ENCODE results near the gene LSP1.
"Not testable (repeated sequence)": the region's sequence is repeated elsewhere in the genome, so short reads cannot be mapped to it uniquely, and the experiment has no call there.

Gene LSP1

DNA sequence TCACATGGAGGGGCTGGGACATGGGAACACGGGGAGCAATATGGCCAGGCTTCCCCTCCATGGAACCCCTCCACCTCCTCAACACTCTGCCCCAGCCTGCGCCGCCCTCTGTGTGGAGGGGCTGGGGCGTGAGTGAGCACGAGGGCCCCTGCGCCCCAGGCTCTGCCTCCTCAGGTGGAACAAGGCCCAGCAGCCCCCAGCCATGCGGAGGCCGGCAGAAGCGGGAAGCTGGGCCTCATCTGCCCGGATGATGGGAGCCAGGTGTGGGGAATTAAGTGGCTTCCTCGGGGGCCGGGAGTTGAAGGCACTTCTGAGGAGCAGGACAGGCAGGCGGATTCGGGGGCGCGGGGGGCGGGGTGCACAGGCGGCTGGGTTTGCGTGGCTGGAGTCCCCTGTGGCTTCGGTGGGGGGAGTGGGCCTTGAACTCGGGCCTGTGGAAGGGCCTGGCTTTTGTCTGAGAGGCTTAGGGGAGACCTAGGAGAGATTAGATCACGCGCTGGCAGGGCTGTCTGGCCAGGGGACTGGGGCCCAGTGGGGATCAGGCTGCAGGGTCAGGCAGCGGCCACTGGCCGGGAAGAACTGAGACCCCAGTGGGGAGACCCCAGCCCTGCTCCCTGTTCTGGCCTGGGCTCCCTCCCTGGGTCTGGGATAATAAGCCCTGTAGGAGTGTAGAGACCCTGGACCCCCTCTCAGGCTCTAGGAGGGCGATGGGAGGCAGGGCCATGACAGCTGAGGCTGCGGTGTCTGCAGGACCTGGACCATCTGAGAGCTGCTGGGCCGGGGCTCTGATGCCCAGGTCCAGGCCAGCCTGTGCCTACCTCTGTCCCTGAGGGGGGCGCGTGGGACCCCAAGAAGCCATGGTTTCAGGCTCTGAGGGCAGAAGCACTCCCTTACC lies 25.5 kb downstream of the LSP1 start:
- no peak for DNase-seq

DNA sequence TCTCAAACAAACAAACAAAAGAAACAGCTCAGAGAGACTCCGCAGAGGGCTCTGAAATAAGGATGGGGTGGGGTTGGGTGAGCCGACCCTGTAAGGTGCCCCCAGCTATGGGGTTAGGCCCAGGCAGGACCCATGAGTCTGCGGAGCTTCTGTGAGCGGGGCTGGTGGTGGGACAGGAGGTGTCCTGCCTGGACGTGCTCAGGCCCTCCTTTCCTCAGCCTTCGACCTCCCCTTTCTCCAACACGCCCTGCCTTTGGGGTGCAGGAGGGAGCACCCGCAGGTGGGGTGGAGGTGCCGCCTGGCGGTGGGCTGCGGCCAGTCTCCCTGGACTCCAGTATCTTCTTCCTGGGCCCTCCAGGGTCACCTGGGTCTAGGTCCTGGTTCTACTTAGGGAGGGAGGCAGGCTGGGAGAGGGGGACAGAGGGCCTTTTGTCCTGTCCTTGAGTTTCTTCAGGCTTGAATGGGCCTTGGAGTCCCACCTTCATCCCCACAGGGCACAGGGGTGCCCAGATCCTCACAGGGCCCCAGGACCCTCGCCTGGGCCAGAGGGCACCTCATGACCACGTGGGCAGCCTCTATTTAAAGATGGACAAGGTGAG lies 26.6 kb downstream of the LSP1 start:
- no peak for DNase-seq

DNA sequence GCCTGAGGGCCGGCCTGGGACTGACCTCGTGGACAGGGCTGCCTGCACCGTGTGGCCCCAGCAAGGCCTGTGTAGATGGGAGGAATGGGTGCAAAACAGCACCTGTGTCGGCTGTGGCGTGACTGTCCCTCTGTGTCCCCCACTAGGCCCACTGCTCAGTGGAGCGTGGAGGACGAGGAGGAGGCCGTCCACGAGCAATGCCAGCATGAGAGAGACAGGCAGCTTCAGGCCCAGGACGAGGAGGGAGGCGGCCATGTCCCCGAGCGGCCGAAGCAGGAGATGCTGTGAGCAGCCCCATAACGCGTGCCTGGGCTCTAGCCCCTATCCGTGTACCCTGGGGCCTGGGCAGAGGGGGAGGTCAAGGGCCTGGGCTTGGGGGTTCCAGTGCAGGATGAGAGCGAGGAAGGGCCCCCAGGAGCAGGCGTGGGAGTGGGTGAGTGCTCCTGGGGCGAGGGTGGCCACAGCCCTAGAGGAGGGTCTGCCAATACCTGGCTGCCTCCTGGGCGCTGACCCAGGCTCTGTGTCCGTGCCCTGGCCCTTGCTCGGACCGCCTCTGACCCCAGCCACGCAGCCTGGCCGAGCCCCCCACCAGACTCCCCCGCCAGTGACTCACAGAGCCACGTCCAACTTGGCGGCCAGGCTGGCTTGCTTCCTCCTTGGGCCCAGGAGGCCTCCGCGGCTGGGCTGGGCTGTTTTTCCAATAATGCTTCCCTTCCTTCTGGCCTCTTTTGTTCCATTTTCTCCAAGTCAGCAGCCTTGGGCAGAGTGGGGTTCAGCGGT lies 27.2 kb downstream of the LSP1 start:
- no peak for DNase-seq

DNA sequence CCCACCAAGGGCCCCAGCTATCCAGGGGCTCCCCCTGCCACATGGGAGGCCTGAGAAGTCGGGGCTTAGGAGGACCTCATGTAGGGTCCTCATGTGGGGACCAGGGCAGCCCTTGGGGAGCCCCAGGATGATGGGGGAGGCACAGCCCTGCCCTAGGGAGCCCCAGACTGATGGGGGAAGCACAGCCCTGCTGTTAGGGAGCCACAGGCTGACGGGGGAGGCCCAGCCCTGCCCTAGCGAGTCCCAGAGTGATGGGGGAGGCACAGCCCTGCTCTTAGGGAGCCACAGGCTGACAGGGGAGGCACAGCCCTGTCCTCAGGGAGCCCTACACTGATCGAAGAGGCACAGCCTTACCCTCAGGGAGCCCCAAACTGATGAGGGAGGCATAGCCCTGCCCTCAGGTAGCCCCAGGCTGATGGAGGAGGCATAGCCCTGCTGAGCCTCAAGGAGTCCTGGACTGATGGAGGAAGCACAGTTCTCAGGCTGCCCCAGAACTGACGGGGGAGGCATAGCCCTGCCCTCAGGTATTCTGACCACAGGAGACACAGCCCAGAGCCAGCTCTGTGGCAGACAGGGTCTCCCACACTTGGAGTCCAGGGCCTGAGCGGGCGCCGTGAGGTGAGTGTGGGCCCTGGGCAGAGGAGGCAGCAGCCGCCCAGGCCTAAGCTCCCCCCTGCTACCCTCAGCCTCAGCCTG lies 28.0 kb downstream of the LSP1 start:
- DNase-seq, result no peak

DNA sequence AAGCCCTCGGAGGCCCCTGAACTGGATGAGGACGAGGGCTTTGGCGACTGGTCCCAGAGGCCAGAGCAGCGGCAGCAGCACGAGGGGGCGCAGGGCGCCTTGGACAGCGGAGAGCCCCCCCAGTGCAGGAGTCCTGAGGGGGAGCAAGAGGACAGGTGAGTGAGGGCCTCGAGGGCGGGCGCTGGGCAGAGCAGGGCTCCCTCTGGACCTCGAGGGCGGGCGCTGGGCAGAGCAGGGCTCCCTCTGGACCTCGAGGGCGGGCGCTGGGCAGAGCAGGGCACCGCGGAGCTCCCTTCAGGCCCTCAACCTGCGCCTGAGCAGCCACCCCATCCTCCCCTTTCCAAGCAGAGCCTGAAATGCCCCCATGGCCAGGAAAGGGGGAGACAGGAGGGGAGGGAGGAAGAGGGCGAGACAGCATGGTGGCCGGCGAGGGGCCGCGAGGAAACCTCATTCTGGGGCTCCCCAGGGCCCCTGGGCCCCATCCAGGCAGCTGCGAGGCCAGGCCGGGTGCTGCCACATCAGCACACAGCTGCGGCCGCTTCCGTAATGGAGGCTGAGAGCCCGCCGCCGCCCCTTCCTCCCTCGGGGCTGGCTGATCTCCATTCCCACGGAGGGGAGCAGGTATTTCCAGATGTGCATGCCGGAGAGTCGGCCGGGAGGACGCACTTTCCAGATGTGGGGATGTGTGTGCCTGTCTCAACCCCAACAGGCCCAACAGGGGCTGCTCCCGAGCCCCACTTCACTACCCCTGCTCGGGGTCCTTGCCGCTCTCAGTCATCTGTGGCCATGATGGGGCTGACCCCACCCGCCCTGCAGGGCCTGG lies 28.8 kb downstream of the LSP1 start:
- no peak for DNase-seq

DNA sequence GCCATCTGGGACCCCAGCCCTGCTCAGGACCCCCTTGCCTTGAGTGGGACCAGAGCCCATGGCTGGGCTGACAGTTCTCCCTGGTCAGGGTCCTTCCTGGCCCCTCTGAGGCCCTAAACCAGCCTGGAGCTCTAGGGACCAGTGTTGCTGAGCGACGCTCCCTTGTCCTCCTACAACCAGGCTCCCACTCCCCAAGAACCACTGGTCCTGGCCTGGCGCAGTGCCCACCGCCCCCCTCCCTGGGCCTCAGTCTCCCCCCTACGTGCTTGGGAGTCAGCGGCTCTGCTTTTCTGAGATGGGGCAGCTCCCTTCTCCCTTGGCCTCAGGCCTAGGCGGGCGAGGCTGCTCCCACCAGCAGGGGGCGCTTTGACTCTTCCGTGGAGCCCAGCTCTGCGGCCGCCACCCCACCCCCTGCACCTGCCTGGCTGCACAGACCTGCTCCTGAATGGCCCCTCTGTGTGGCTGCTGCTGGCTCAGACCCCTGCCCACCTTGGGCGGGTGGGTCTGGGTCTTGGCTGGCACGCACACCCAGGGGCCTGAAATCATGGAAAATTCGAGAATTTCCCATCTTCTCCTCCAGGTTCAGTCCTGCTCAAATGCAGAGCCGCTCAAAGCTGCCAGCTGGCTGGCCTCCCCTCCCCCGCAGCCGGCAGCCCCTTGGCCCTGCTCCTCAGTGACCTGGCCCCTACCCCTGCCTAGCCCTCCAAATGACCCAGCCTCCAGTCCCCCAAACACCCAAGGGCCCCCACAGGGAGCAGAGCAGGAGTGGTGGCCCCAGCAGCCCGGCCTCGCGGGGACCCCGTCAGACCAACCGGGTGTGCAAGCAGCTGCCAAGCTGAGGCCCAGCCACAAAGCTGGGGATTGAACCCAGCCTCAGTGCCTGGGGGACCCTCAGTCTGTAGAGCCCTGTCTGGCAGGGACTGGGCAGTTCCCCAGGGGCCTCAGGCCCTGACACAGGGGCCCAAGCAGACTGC lies 29.7 kb downstream of the LSP1 start:
- DNase-seq, result peak in 1 of 2 donors; percentile 48

DNA sequence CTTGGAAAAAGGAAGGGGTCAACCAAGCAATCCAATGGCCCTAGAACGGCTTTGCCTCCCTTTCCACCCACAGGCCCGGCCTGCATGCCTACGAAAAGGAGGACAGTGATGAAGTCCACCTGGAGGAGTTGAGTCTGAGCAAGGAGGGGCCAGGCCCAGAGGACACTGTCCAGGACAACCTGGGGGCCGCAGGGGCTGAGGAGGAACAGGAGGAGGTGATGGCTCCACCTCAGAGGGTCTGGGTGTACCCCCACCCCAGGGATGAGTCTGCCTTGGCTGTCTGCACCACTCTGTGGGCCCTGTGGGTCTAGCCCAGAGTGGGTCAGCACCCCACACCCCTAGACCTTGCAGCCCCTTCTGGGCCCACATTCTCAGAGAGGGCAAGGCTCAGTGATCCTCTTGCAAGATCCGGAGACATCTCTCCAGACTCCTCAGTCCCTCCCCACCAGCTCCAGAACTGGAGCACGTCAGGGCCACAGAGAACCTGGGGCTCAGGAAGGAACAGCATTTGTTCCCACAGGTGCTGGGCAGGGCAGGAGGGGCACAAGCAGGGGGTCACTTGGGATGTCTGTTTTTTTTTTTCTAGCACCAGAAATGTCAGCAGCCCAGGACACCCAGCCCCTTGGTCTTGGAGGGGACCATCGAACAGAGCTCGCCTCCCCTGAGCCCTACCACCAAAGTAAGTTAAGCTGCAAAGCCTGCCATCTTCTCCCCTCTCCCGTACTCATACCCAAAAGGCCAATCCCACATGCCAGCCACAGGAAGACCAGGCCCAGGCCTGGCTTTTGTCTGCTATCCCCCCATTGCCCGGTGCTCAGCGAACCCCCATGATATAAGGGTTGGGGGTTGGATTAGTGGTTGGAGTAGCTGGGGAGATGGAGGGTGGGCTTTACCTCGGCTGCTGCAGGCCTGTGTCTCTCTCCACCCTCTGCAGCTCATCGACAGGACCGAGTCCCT lies 30.7 kb downstream of the LSP1 start:
- DNase-seq, result no peak

DNA sequence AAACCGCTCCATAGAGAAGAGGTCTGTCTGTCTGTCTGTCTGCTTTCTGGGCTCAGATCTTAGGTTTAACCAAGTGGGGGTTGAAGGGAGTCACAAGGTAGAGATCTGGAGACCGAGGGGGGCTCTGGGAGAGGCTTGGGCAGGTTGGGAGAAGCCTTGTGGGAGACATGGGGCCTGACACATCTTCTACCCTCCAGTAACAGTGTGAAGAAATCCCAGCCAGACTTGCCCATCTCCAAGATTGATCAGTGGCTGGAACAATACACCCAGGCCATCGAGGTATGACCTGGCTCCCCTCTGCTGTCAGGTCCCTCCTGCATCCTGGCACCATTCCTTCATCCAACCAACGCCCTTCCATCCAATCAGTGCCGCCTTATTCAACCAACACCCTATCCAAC lies 31.4 kb downstream of the LSP1 start:
- DNase-seq, result no peak

DNA sequence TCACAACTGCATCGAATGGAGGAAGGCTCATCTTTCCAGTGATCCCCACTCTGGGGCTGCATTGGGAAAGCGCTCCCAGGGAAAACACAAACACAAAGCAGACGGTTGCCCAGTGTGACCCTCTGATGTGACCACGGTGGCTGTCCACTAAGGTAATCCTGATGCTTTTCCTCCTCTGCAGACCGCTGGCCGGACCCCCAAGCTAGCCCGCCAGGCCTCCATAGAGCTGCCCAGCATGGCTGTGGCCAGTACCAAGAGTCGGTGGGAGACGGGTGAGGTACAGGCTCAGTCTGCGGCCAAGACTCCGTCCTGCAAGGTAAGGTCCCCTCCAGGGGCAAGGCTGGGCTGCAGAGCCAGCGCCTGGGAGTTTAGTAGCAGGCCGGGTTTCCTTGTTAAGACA lies 33.7 kb downstream of the LSP1 start:
- not testable (repeated sequence) for DNase-seq

DNA sequence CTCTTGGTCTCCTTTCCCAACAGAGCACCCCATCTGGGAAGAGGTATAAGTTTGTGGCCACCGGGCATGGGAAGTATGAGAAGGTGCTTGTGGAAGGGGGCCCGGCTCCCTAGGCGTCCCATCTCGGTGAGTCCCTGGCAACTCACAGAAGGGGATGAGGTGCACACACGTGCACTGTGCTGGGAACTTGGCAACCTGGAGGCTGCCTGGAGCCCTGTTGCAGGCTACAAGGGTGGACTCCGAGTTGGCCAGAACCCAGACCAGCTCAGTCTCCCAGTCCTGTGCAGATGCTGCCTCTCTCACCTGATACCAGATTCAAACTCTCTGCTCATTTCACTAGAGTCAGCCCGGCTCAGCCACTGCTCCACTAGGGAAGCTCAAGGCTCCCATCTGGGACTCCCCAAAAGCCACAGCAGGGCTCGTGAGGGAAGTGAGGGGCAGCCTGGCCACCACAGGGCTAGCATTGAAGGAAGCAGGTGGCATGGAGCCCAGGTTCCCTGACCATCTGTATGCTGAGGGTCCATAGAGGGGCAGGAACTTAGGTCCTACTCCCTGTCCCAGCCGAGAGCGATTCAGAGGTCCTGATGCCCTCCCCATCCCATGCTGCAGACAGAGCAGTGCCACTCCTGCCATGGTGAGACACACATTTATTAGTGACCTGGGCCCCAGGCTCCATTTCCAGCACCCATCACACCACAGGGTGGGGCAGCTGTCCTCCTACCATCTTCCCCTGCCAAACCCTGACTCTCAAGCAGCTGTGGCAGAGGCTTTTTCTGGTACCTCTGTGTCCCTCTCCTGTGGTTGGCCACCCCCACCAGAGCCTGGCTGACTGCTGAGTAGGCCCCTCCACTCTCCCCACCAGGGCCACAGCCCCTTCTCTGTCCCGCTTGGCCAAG lies 34.8 kb downstream of the LSP1 start:
- no peak for DNase-seq

DNA sequence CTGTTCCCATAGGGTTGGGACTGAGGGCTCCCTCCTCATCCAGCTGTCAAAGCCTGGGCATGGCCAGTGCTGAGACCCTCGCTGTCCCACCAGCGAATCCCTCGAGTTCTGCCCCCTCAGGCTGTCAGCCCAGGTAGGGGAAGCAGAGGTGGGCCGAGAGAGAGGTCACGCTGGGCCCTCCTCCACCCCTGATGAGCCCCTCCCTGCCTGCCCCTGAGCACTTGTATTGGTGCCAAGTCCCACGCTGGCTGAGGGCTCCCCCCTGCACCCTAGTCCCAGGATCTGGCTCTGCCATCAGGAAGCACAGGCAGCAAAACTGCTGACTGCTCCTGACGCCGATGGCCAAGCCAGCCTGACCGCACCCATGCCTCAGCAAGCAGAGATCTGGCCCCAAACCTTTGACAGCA lies 35.5 kb downstream of the LSP1 start:
- DNase-seq, result no peak

DNA sequence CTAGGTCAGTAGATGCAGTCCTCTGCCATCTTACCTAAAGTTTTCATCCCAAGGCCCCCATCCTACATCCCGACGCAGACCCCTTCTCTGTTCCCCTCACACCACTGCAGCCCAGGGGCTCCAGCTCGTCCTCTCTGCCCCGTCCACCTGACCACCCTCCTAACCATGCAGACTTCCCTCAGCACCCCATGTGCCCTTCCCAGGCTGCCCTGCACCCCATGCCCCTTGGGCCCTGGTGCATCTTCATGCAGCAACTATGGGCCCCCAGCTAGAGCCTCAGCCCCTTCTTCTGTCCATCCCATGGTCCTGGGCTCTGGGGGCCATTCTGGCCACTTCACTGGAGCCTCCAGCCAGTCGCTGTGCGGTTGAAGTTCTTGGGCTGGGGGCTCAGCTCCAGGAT lies 35.9 kb downstream of the LSP1 start:
- DNase-seq, result no peak

DNA sequence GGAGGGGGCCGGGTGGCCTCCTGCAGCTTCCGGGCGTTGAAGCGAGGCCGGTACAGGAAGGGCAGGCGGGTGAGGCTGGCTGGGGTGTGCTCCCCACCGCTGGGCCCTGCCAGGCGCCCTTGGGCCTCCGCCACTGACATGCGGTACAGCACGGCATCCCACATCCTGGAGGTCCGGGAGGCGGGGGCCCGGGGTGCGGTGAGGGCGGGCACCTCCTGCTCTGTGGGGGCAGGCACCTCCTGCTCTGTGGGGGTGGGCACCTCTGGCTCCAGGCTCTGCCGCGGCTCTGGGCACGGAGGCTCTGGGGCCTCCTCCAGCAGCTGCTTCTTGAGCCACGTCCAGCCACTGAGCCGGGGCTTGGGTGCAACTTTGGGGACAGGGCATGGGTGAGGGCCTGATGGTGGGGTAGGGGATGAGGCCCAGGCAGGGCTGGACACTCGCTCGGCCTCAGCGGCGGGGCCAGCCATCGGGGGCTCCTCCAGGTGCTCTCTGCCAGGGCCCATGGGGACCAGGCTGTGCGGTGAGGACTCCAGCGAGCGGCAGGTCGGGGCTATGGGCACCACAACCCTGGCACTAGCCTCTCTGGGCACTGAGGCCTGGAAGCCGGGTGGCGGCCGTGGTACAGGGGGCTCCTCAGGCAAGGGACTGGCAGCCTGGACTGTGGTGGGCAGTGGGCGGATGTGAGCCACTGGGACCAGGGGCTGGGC lies 36.5 kb downstream of the LSP1 start:
- DNase-seq, result no peak

DNA sequence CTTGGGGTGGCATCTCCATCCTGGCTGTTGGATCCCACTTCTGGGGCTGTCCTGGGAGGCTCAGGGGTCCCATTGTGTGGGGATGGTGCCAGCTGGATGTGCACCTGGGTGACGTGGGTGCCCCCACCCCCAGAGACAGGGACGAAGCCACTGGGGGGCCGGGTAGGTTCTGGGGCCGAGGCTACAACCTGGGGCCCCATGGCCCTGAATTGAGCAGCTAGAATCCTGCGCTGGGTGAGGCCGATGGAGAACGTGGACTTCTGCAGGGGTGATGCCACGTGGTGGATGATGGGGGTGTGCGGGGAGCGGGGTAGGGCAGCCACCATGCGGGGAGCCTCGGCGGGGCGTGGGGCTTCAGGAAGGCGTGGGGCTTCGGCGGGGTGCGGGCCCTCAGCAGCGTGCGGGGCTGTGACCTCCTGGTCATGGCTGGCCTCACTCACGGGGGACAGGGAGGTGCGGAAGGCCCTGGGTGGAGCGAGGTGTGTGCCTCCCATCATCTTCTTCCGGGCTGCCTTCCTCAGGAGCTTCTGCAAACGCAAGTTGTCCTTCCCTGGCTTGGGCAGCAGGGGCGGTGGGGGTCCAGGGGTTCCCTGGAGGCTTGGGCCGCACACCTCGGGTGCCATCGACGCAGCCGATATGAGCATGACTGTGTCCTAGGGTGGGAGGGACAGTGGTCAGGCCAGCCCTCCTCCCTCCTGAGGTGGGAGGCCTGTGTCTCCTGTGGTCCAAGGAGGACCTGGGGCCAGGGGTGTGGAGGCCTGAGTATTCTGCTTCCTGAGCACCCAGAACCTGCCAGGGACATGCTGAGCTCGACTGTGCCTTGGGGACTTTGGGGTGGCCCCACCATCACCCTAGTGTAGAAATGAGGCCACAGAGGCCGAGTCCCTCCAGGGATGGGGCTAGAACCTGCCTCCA lies 37.3 kb downstream of the LSP1 start:
- no peak for DNase-seq

DNA sequence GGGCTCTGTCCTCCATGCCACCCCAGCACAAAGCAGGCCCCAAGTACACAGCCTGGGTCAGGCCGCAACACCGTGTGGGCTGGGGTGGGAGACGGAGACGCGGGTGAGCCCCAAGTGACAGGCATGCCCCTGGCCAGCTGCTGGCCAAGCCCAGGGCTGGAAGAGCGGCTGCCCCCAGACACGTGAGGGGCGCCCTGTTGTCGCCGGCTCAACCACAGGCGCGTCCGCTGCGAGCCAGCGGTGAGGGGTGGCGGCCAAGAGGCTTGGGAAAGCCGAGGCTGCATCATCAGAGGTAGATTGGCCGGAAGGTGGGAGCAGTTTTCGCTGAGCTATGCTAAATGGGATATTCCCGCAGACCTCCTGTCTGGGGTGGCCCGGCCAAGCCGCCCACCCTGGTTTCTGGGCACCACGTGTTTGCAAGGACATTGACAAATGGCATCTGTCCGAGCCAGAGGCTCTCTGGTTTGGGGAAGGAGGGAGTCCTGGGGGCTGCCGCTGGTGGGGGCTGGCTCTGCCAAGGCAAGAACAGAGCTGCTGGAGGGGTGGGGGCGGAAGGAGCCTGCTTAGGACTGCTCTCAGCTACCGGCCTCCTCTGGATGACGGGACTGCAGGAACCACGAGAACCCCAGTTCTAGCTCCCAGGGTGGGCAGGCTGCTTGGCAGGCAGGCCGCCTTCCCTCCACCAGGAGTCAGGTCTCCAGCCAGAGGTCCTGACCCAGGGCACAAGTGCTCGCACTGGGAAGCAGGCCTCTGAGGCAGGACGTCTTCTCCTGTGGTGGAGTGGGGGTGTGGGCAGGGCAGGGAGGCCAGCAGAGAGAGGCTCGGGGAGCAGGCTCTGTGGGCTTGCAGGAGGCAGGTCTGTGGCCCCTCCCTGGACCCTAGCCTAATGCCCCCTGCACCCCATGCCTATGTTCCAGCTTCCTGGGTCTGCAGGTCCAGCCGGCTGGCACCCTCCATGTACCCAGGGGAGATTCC lies 38.3 kb downstream of the LSP1 start:
- no peak for DNase-seq

DNA sequence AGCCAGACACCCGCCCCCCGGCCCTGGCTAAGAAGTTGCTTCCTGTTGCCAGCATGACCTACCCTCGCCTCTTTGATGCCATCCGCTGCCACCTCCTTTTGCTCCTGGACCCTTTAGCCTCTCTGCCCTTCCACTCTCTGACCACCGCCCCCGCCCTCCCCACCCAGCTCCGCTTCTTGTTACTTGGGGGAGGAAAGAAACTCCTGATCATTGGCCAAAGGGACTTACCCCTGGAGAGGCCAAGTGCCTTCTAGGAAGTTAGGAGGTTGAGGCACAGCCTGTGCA lies 38.9 kb downstream of the LSP1 start, which contains the start of gene PRR33:
PRR33 (minus strand) TSS at position 65 of the 285 bp plus-strand sequence. CDS start 1,311 bp downstream, outside the sequence.
- DNase-seq, result no peak

All from hippocampal formation (tissue), 2 donors.